Measurements from ENCODE around the gene COX6A2.
A peak's percentile ranks its signal among the peaks of the same experiment; 100 is the strongest.

The COX6A2 gene

GRCh38 chr16:31428279-31428597, at the start of gene COX6A2:
Gene COX6A2, minus strand, starts transcription at chr16:31428360. Its CDS starts 35 bp downstream, at chr16:31428325.
- DNase-seq: no peak

- DNase-seq: no peak
Observed at GRCh38 chr16:31477220-31478216, 49.4 kb upstream of the COX6A2 start.

- no peak for DNase-seq
Observed at GRCh38 chr16:31476303-31477219, 48.4 kb upstream of the COX6A2 start.

GRCh38 chr16:31475946-31476302, 47.8 kb upstream of the COX6A2 start:
- no peak for DNase-seq

- no peak for DNase-seq
Observed at GRCh38 chr16:31474773-31475738, 46.9 kb upstream of the COX6A2 start.

GRCh38 chr16:31474173-31474714, 46.1 kb upstream of the COX6A2 start:
- no peak for DNase-seq

GRCh38 chr16:31473264-31473984, 45.3 kb upstream of the COX6A2 start:
- DNase-seq: no peak

GRCh38 chr16:31472709-31473203, 44.6 kb upstream of the COX6A2 start:
- peak; percentile 36 for DNase-seq

GRCh38 chr16:31471875-31472708, 43.9 kb upstream of the COX6A2 start, which contains the start of gene TGFB1I1:
Gene TGFB1I1, plus strand, starts transcription at chr16:31472152. Its CDS starts 37 bp downstream, at chr16:31472189.
- no peak for DNase-seq

- DNase-seq: no peak
Observed at GRCh38 chr16:31471241-31471874, 43.2 kb upstream of the COX6A2 start.

- DNase-seq: no peak
Observed at GRCh38 chr16:31470615-31471014, 42.5 kb upstream of the COX6A2 start.

- DNase-seq: no peak
Observed at GRCh38 chr16:31467858-31468257, 39.7 kb upstream of the COX6A2 start.

- DNase-seq: no peak
Observed at GRCh38 chr16:31467151-31467773, 39.1 kb upstream of the COX6A2 start.

- no peak for DNase-seq
Observed at GRCh38 chr16:31466381-31466841, 38.3 kb upstream of the COX6A2 start.

- DNase-seq: no peak
Observed at GRCh38 chr16:31465788-31466370, 37.7 kb upstream of the COX6A2 start.

- DNase-seq: no peak
Observed at GRCh38 chr16:31464781-31465260, 36.7 kb upstream of the COX6A2 start.

- no peak for DNase-seq
Observed at GRCh38 chr16:31464348-31464769, 36.2 kb upstream of the COX6A2 start.
